Breast epithelium (tissue), 3 donors: Measurements from ENCODE around the gene TGFA.

Experiments used
- CTCF ChIP-seq, 3 donors: fragments of 450-650 bp; IDR thresholded peaks; one replicate each; pipeline ENCODE4 v1.5.1; 2016 to 2017; ENCODE audit warnings: antibody characterized with exemption in 3 of 3, mild to moderate bottlenecking in 3 of 3, moderate library complexity in 3 of 3
- POLR2A ChIP-seq: fragments of 450-650 bp; IDR thresholded peaks from one replicate; pipeline ENCODE4 v1.6.1; 2016; ENCODE audit warnings: antibody characterized with exemption, mild to moderate bottlenecking, moderate library complexity

DNA sequence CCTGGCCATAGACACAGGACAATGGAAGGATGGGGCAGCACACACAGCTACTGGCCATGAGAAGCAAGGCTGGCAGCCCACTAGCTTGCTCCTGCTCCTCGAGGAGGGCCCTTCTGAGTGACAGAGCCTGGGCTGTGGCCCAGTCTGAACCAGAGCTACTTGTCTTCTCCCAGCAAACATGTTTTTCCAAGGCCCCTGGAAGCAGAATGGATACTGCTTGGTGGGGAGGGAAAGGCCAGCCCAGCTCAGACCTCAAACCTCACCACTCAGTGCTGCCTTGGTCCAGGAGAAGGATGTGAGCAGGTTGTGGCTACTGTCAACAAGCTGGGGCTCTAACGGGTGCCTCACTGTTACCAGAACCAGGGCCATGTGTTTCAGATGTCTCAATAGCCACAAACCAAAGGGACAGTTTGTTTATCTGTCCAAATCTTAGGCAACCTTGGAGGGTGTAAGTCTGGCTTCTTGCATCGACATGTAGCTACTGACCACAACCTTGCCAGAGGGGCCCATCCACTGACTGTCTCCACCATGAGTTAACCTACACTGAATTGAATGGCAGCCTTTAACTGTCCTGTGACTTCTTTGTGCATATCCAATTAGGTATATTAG, 98.6 kb downstream of the TGFA start:
- TF ChIP-seq CTCF (IDR thresholded peaks at IDR 0.05) (no peak), POLR2A (no peak)
